Stimulated activated CD8-positive, alpha-beta memory T cell treated with anti-CD3 and anti-CD28 coated beads, Interleukin-4, amount 100 ng/mL, for 24 hours (primary cell): ENCODE results near the gene FN3K.
A peak's percentile ranks its signal among the peaks of the same experiment; 100 is the strongest.

ENCODE experiments used
- DNase-seq: peaks from one replicate; pipeline ENCODE4 v3.0.0-alpha.2; 2020; ENCODE audit warnings: low read depth

Gene FN3K

GRCh38 chr17:82703935-82704865, 31.2 kb upstream of the FN3K start:
- no peak for DNase-seq

GRCh38 chr17:82704886-82705285, 30.5 kb upstream of the FN3K start:
- no peak for DNase-seq

GRCh38 chr17:82705756-82706155, 29.7 kb upstream of the FN3K start:
- no peak for DNase-seq

GRCh38 chr17:82709024-82709675, 26.3 kb upstream of the FN3K start:
- DNase-seq, result no peak

GRCh38 chr17:82709676-82710498, 25.5 kb upstream of the FN3K start:
- no peak for DNase-seq

GRCh38 chr17:82710499-82711232, 24.7 kb upstream of the FN3K start:
- DNase-seq, result no peak

GRCh38 chr17:82713071-82713723, 22.2 kb upstream of the FN3K start:
- DNase-seq, result no peak

GRCh38 chr17:82716203-82717010, 19.0 kb upstream of the FN3K start, which contains the start of gene FN3KRP:
TSS of gene FN3KRP (plus strand) at chr17:82716706. CDS start at chr17:82716756, 50 bp downstream.
- peak; percentile 79 for DNase-seq

- no peak for DNase-seq
Measured at GRCh38 chr17:82718986-82719685, 16.3 kb upstream of the FN3K start.

GRCh38 chr17:82720204-82720603, 15.2 kb upstream of the FN3K start:
- DNase-seq, result no peak

- DNase-seq, result no peak
Measured at GRCh38 chr17:82722341-82723013, 12.9 kb upstream of the FN3K start.

- no peak for DNase-seq
Measured at GRCh38 chr17:82723169-82723807, 12.1 kb upstream of the FN3K start.

GRCh38 chr17:82726427-82726826, 9.0 kb upstream of the FN3K start:
- no peak for DNase-seq

- no peak for DNase-seq
Measured at GRCh38 chr17:82729479-82730260, 5.7 kb upstream of the FN3K start.

- DNase-seq, result no peak
Measured at GRCh38 chr17:82732118-82732743, 3.2 kb upstream of the FN3K start.

GRCh38 chr17:82736511-82737185, 1.2 kb downstream of the FN3K start:
- DNase-seq, result no peak
